Measurements from ENCODE around the gene TMEM236.

TMEM236 gene

GRCh38 chr10:17768496-17768895 is 16.5 kb downstream of the TMEM236 start:
- peaks cover 8% of the 10 kb centered on the region; the same call in 1 of the 2 replicates for H3K4me1 ChIP-seq (ENCODE audit: control insufficient read depth, insufficient read depth, low read length)
- H3K36me3 ChIP-seq (ENCODE audit: control insufficient read depth, insufficient read depth, low read length), result no peaks in the 10 kb centered on the region
- H3K4me3 ChIP-seq (ENCODE audit: low read depth, low read length), result no peak overlapping the region
- H3K9me3 ChIP-seq (ENCODE audit: control insufficient read depth, insufficient read depth, low read depth, low read length), result peaks cover 6% of the 10 kb centered on the region
- no peak overlapping the region for H3K27ac ChIP-seq (ENCODE audit: low read depth, low read length)
- no peak overlapping the region for H3K9ac ChIP-seq (ENCODE audit: low read length)
- peaks cover 34% of the 10 kb centered on the region for H3K27me3 ChIP-seq (ENCODE audit: control insufficient read depth, insufficient read depth, low read length)

DNA sequence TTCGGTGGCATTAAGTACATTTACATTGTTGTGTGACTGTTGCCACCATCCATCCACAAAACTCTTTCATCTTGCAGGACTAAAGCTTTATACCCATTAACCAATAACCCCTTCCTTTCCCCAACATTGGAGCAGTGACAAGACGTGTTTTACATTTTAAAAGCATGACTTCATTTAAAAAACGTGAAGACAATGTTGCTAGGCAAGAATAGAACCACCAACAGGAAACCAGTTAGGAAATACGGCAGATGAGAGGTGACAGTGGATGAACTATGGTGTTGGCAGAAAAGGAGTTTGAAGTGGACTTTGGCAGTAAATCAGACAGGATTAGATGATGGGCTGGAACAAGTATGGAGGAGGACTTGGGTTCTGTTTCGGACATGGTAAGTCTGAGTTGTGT is 17.0 kb downstream of the TMEM236 start:
- Histone ChIP-seq H3K4me1 (ENCODE audit: control insufficient read depth, insufficient read depth, low read length) (peaks cover 4% of the 10 kb centered on the region; the same call in 1 of the 2 replicates), H3K4me3 (ENCODE audit: low read depth, low read length) (no peak overlapping the region), H3K27ac (ENCODE audit: low read depth, low read length) (no peak overlapping the region), H3K9me3 (ENCODE audit: control insufficient read depth, insufficient read depth, low read depth, low read length) (peaks cover 6% of the 10 kb centered on the region), H3K36me3 (ENCODE audit: control insufficient read depth, insufficient read depth, low read length) (no peaks in the 10 kb centered on the region), H3K27me3 (ENCODE audit: control insufficient read depth, insufficient read depth, low read length) (peaks cover 30% of the 10 kb centered on the region), H3K9ac (ENCODE audit: low read length) (no peak overlapping the region)

DNA sequence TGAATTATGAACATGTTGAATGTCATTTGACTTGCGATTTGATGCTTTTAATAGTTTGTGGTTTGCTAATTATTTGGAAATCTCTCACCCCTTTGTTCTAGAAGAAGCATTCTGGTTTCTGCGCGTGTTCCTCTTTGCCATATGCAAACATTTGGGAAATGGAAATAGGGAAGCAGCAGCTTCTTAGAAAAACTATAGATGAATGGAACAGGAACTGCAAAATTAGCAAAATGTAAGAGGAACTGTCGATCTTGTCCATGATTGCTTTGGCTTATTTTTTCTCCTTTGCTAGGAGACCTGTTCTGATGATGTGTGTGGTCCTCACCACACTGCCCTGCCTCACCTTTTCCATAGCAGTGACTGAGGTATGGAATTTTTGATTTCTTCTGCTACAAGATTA is 19.0 kb downstream of the TMEM236 start:
- Histone ChIP-seq H3K4me1 (ENCODE audit: control insufficient read depth, insufficient read depth, low read length) (no peaks in the 10 kb centered on the region), H3K9ac (ENCODE audit: low read length) (no peak overlapping the region), H3K27ac (ENCODE audit: low read depth, low read length) (no peak overlapping the region), H3K4me3 (ENCODE audit: low read depth, low read length) (no peak overlapping the region), H3K36me3 (ENCODE audit: control insufficient read depth, insufficient read depth, low read length) (no peaks in the 10 kb centered on the region), H3K9me3 (ENCODE audit: control insufficient read depth, insufficient read depth, low read depth, low read length) (peaks cover 6% of the 10 kb centered on the region), H3K27me3 (ENCODE audit: control insufficient read depth, insufficient read depth, low read length) (peaks cover 9% of the 10 kb centered on the region)

DNA sequence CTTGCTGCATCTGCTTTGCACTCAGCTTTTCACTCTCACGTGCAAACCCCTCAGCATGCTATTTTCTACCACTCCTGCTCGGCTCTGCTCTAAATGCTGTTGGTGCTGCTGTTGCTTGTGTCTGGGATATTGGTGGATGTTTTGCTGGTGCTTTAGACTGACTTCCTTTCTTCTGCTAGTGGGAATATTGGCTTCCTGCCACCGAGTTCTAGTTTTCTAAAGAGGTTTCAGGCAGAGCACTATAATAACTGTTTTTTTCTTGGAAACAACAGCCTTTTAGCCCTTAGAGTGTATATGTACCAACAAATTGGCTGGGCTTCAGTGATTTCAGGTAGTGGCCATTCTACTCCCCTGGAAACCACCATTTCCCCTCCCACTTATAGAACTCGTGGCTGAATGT is 27.8 kb downstream of the TMEM236 start:
- Histone ChIP-seq H3K9me3 (ENCODE audit: control insufficient read depth, insufficient read depth, low read depth, low read length) (no peaks in the 10 kb centered on the region), H3K9ac (ENCODE audit: low read length) (no peak overlapping the region), H3K27ac (ENCODE audit: low read depth, low read length) (no peak overlapping the region), H3K27me3 (ENCODE audit: control insufficient read depth, insufficient read depth, low read length) (no peaks in the 10 kb centered on the region), H3K36me3 (ENCODE audit: control insufficient read depth, insufficient read depth, low read length) (no peaks in the 10 kb centered on the region), H3K4me1 (ENCODE audit: control insufficient read depth, insufficient read depth, low read length) (no peaks in the 10 kb centered on the region), H3K4me3 (ENCODE audit: low read depth, low read length) (no peak overlapping the region)

GRCh38 chr10:17780727-17781126 is 28.7 kb downstream of the TMEM236 start:
- Histone ChIP-seq H3K9me3 (ENCODE audit: control insufficient read depth, insufficient read depth, low read depth, low read length) (no peaks in the 10 kb centered on the region), H3K9ac (ENCODE audit: low read length) (no peak overlapping the region), H3K4me3 (ENCODE audit: low read depth, low read length) (no peak overlapping the region), H3K27ac (ENCODE audit: low read depth, low read length) (no peak overlapping the region), H3K4me1 (ENCODE audit: control insufficient read depth, insufficient read depth, low read length) (no peaks in the 10 kb centered on the region), H3K27me3 (ENCODE audit: control insufficient read depth, insufficient read depth, low read length) (no peaks in the 10 kb centered on the region), H3K36me3 (ENCODE audit: control insufficient read depth, insufficient read depth, low read length) (no peaks in the 10 kb centered on the region)

GRCh38 chr10:17781856-17782255 is 29.9 kb downstream of the TMEM236 start:
- H3K36me3 ChIP-seq (ENCODE audit: control insufficient read depth, insufficient read depth, low read length), result no peaks in the 10 kb centered on the region
- H3K27ac ChIP-seq (ENCODE audit: low read depth, low read length), result no peak overlapping the region
- no peak overlapping the region for H3K4me3 ChIP-seq (ENCODE audit: low read depth, low read length)
- H3K27me3 ChIP-seq (ENCODE audit: control insufficient read depth, insufficient read depth, low read length), result no peaks in the 10 kb centered on the region
- H3K9me3 ChIP-seq (ENCODE audit: control insufficient read depth, insufficient read depth, low read depth, low read length), result no peaks in the 10 kb centered on the region
- H3K9ac ChIP-seq (ENCODE audit: low read length), result no peak overlapping the region
- H3K4me1 ChIP-seq (ENCODE audit: control insufficient read depth, insufficient read depth, low read length), result no peaks in the 10 kb centered on the region

DNA sequence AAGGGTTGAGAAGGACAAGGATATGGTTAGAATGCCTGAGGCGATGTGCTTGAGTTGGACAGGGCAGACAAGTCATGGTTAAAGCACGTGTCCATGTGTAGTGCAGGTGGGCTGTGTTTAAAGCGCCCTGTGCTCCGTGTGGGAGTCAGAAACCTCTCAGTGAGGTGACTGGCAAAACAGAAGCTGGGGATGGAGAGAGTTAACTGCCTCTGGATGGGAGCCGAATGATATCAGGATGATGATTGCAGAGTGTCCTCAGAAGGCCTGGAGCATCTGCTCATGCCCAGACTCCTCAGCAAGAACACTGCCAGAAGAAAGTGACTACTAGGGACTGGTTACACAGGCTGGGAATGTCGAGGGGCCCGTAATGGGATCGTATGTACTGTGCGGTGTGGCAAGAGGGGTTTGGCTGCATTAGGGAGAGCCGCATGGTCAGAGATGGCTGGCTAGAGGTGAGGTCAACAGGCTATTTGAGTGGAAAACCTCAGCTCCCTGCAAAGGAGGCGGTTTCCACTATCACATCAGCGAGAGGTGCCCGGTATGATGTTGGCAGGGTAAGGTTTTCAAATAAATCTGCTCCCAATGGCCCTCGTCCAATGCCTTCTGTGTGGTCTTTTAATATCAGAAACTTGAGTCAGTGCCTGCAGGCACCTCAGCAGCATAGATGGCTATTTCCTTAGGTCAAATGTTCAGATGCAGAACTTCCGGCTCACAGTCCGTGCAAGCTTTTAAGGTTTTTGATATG is 31.1 kb downstream of the TMEM236 start:
- Histone ChIP-seq H3K36me3 (ENCODE audit: control insufficient read depth, insufficient read depth, low read length) (no peaks in the 10 kb centered on the region), H3K4me1 (ENCODE audit: control insufficient read depth, insufficient read depth, low read length) (peaks cover 6% of the 10 kb centered on the region; the same call in 1 of the 2 replicates), H3K4me3 (ENCODE audit: low read depth, low read length) (no peak overlapping the region), H3K27me3 (ENCODE audit: control insufficient read depth, insufficient read depth, low read length) (no peaks in the 10 kb centered on the region), H3K9ac (ENCODE audit: low read length) (no peak overlapping the region), H3K9me3 (ENCODE audit: control insufficient read depth, insufficient read depth, low read depth, low read length) (no peaks in the 10 kb centered on the region), H3K27ac (ENCODE audit: low read depth, low read length) (no peak overlapping the region)

DNA sequence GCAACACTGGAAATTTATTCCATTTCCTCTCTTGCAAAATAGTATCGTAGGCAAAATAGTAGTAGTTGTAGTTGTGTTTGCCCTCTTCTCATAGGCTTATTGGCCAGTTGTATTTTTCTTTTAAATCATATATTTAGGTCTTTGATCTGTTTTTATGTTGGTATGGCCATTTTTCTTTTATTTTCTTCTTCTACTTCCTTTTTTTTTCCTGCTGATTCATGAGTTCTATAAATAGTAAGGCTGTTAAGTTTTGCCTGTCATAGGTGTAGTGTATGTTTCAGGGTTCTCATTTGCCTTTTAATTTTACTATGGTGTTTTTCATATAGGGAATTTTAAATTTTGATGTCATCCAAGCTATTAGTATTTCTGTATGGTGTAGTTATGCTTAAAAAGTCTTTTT is 31.8 kb downstream of the TMEM236 start:
- H3K9ac ChIP-seq (ENCODE audit: low read length), result no peak overlapping the region
- no peaks in the 10 kb centered on the region for H3K9me3 ChIP-seq (ENCODE audit: control insufficient read depth, insufficient read depth, low read depth, low read length)
- H3K36me3 ChIP-seq (ENCODE audit: control insufficient read depth, insufficient read depth, low read length), result no peaks in the 10 kb centered on the region
- no peak overlapping the region for H3K4me3 ChIP-seq (ENCODE audit: low read depth, low read length)
- H3K4me1 ChIP-seq (ENCODE audit: control insufficient read depth, insufficient read depth, low read length), result peaks cover 8% of the 10 kb centered on the region; the same call in 1 of the 2 replicates
- H3K27ac ChIP-seq (ENCODE audit: low read depth, low read length), result no peak overlapping the region
- H3K27me3 ChIP-seq (ENCODE audit: control insufficient read depth, insufficient read depth, low read length), result no peaks in the 10 kb centered on the region

GRCh38 chr10:17784688-17785087 is 32.7 kb downstream of the TMEM236 start:
- no peak overlapping the region for H3K9ac ChIP-seq (ENCODE audit: low read length)
- H3K4me1 ChIP-seq (ENCODE audit: control insufficient read depth, insufficient read depth, low read length), result peaks cover 9% of the 10 kb centered on the region; the same call in 1 of the 2 replicates
- no peaks in the 10 kb centered on the region for H3K9me3 ChIP-seq (ENCODE audit: control insufficient read depth, insufficient read depth, low read depth, low read length)
- H3K27ac ChIP-seq (ENCODE audit: low read depth, low read length), result no peak overlapping the region
- no peaks in the 10 kb centered on the region for H3K36me3 ChIP-seq (ENCODE audit: control insufficient read depth, insufficient read depth, low read length)
- H3K4me3 ChIP-seq (ENCODE audit: low read depth, low read length), result no peak overlapping the region
- no peaks in the 10 kb centered on the region for H3K27me3 ChIP-seq (ENCODE audit: control insufficient read depth, insufficient read depth, low read length)

DNA sequence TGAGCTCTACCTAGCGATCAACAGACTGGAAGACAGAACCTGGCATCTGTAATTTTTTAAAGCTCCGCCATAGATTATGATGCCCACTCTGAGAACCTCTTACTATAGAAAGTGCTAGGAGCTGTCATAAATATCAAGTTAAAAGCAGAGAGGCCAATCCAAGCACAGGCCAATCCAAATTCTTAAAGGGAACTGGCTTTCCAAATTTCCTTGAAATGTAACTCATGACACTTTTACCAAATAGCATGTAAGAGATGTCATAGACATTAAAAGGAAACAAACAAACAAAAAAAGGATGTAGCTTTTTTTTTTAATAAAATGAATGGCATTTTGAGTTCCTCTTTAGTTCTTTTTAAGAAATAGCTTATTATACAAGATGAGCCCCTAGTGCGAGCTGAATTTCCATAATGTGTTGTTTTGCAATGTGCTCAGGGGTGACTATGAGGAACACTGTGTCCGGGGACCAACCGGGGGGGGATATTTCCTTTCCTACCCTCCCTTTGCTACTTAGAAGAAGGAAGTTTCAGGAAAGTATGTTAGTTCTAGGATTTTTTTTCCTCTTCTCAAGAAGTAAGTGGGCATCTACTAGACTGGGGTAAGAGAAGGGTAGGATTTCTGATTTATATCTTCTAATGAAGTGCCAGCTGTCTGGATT is 33.4 kb downstream of the TMEM236 start:
- no peaks in the 10 kb centered on the region for H3K9me3 ChIP-seq (ENCODE audit: control insufficient read depth, insufficient read depth, low read depth, low read length)
- peaks cover 9% of the 10 kb centered on the region; the same call in 1 of the 2 replicates for H3K4me1 ChIP-seq (ENCODE audit: control insufficient read depth, insufficient read depth, low read length)
- no peak overlapping the region for H3K4me3 ChIP-seq (ENCODE audit: low read depth, low read length)
- no peaks in the 10 kb centered on the region for H3K27me3 ChIP-seq (ENCODE audit: control insufficient read depth, insufficient read depth, low read length)
- H3K9ac ChIP-seq (ENCODE audit: low read length), result no peak overlapping the region
- H3K27ac ChIP-seq (ENCODE audit: low read depth, low read length), result no peak overlapping the region
- H3K36me3 ChIP-seq (ENCODE audit: control insufficient read depth, insufficient read depth, low read length), result no peaks in the 10 kb centered on the region
